ENCODE data around the gene RALGPS1. TPM values are rescaled to one million over a fixed set of nuclear protein-coding genes. Genes with fewer than 3 reads are reported as not detected.

RALGPS1 gene
- total RNA-seq, 1 donor from 2014 or later, result 2.4 TPM

DNA sequence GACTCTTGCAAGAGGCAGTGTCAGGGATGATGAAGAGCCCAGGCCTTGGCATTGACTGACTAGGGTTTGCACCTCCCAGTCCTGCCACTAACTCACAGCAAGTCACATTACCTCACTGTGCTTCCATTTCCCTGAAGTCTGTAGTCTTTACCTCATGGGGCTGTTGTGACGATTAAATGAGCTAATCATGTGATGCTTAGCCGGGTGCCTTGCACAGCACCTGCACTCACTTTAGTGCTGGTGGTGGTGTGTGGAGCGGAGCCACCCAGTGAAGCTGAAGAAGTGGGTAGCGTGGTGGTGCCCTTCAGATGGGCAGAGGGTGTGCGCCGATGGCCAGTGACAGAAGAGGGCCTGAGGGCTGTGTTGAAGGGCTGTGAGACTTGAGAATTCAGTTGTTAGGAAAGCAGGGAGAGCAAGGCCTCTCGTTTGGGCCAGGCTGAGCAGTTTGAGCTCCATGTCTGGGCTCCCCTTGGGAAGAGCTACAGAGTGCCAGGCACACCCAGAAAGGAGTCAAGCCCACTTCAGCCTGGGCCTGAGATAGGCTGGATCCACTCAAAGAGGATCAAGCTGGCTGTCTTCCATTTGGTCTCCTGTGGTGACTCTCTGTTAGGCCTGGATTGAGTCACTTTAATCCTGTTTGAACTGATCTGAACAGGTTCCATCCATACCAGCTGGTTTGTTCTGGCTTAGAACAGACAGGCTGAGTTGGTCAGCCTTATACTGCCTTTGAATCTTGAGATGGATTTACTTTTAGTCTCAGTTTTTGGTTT is 42.5 kb downstream of the RALGPS1 start:
- peak in 1 of 2 donors; percentile 20 for DNase-seq (ENCODE audit: low read depth in 2 of 2)

DNA sequence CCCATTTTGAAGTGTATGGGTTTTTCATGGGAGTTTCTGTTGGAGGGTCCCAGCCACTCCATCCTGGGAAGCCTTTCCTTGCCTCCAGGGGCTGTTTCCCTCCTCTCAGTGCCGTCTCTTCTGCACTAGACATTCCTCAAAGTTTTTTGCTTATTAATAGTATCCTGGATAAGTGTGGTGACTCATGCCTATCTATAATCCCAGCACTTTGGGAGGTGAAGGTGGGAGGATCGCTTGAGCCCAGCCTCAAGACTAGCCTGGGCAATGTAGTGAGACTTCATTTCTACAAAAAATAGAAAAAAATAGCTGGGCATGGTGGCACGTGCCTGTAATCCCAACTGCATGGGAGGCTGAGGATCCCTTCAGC is 43.1 kb downstream of the RALGPS1 start:
- DNase-seq (ENCODE audit: low read depth in 2 of 2), result peak in 1 of 2 donors; percentile 39

DNA sequence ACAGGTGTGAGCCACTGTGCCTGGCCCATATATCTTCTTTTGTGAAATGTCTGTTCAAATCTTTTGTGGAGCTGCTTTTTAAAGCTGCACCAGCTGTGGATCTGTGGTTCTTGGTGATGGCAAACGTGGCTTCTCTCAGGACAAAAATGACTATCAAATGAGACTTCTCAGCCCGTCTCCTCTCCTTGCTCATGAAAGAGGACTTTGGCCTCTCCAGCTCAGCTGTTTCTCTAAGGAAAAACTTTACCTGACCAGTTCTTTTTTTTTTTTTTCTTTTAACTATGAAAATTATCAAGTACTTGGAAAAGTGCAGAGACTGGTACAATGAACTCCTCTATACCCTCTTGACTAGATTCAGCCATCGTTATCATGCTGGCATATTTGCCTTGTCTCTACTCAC is 44.8 kb downstream of the RALGPS1 start:
- no peak for DNase-seq (ENCODE audit: low read depth in 2 of 2)

DNA sequence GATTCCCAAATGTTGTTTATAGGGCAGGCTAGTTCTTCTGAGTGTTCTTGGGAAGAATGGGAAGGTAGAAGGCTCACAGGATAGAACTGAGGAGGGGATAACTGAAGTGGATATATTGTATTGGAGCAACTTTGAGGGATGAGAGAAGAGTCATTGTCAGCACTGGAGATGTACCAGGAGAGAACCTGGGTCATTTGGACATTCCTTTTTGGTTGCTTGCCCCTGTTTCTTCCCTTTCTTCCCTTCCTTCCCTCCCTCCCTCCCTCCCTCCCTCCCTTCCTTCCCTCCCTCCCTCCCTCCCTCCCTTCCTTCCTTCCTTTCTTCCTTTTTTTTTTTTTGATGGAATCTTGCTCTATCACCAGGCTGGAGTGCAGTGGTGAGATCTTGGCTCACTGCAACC is 45.3 kb downstream of the RALGPS1 start:
- no peak for DNase-seq (ENCODE audit: low read depth in 2 of 2)

DNA sequence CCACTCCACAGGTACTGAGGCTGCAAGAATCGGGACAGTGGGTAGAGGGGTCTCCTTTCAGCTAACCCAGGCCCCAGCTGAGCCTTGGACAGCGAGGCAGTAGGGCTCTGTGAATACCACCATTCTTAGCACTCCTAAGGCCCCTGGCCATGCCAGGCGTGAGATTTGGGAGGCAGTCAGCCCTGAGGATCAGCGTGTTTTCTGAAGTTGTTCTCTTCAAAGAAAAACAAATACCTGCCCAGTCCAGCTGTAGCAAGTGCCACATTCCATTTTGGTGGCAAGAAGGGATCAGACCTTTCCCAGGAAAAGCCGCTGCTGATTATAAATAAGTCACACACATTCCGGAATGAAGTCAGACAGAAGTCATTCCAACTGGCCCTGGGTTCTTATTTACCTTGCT is 47.8 kb downstream of the RALGPS1 start:
- no peak for DNase-seq (ENCODE audit: low read depth in 2 of 2)

DNA sequence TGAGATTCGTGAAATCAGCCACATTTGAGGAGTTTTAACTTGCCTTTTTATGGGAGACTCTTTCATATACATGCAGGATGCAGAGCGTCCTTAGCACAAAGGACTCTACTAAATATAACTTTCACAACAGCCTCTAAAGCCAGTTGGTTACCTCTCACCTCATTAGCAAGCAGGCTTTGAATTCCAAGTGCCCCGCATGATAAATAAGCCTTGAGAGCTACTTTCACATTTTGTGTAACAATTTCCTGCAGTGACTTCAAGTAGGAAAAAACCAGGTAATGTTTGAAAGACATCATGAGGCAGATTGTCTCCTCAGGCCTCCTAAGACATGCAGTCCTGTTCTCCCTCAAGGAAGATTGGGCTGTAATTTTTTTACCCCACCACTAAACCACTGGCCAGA is 50.5 kb downstream of the RALGPS1 start:
- DNase-seq (ENCODE audit: low read depth in 2 of 2), result no peak

DNA sequence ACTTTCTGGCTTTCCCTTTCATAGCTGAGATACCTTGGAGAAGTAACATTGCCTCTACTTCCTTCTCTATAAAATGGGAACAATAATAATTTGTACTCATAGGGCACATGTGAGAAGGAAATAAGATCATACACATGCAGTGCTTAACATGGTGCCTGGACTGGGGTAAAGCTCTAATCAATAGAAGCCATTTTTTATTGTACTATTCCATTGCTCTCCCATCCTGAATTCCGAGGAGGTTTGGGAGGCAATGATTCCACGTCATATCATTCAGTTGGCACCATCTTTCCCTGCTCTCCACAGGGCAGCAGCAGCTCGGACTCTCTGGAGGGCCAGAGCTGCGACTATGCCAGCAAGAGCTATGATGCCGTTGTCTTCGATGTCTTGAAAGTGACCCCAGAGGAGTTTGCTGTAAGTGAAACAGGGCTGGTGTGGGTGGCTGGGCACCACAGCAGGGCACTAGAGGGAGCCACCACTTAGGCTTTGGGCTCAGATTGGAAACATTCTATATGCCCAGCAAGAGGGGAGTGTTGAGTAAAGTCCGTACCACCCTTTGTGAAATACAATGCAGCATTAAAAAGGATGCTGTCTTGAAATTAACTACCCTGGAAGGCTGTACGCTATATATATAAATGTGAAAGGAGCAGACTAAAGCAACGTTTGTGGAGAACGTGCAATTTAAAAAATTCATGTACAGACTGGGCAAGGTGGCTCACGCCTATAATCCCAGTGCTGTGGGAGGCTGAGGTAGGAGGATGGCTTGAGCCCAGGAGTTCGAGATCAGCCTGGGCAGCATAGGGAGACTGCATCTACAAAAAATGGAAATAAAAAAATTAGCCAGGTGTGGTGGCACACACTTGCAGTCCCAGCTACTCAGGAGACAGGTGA is 51.2 kb downstream of the RALGPS1 start:
- DNase-seq (ENCODE audit: low read depth in 2 of 2), result peak; percentile 78 to 86

DNA sequence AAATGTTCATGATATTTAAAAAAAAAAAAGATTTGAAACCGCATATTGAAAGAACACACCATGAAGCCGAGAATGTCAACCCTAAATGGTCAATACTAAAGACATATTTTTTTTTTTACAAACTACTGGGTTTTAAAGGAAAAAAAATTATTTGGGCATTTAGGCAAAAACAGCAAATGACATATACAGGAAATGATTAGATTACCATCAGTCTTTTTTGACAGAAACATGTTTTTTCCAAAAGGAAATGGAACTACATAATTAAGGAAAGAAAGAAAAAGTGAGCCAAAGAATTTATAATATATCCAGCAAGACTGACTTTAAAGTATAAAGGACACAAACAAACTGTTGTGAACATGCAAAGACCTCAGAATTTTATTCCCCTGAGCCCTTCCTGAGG is 56.7 kb downstream of the RALGPS1 start:
- peak; percentile 58 to 65 for DNase-seq (ENCODE audit: low read depth in 2 of 2)

DNA sequence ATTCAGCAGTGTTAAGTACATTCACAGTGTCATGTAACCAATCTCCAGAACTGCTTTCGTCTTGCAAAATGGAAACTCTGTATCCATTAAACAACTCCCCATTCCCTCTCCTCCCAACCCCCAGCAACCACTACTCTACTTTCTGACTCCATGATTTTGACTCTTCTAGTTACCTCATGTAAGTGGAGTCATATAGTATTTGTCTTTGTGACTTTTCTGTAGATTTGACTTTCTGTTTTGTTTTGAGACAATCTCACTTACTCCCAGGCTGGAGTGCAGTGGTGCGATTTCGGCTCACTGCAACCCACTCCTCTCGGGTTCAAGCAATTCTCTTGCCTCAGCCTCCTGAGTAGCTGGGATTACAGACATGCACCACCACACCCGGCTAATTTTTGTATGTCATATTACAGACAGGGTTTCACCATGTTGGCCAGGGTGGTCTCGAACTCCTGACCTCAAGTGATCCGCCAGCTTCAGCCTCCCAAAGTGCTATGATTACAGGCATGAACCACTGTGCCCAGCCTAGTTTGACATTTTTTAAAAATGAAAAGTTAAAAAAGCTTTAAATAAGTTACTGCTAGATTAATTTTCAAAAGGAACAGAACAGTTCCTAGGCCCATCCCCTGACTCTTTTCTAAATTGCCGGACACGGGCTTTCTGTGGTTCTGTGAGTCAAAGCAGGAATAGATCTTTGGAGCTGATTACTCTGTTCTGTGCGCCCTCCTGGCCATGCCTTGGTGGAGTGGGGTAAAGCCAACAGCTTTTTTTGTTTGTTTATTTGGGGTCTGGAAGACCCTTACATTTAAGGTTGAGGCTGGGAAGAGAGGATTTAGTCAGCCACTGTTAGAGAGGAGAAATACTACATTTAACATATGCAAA is 59.3 kb downstream of the RALGPS1 start:
- no peak for DNase-seq (ENCODE audit: low read depth in 2 of 2)

DNA sequence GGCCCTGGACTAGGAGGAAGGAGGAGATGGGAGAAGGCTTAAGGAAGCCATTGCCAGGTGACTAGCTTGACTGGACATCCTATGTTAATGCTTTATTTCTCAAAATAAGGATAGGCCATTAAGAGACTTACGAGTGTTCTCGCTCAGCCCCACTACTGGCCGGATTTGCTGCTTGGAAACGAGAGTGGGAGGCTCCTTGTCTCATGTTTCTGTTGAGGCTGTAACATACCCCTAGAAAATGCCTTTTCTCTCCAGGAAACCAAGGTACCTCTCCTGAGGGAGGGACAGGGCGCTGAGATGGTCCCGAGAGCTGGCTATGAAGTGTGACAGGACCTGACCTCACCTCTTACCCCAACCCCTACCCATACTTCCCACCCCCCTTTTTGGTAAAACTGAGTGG is 60.0 kb downstream of the RALGPS1 start:
- DNase-seq (ENCODE audit: low read depth in 2 of 2), result no peak

DNA sequence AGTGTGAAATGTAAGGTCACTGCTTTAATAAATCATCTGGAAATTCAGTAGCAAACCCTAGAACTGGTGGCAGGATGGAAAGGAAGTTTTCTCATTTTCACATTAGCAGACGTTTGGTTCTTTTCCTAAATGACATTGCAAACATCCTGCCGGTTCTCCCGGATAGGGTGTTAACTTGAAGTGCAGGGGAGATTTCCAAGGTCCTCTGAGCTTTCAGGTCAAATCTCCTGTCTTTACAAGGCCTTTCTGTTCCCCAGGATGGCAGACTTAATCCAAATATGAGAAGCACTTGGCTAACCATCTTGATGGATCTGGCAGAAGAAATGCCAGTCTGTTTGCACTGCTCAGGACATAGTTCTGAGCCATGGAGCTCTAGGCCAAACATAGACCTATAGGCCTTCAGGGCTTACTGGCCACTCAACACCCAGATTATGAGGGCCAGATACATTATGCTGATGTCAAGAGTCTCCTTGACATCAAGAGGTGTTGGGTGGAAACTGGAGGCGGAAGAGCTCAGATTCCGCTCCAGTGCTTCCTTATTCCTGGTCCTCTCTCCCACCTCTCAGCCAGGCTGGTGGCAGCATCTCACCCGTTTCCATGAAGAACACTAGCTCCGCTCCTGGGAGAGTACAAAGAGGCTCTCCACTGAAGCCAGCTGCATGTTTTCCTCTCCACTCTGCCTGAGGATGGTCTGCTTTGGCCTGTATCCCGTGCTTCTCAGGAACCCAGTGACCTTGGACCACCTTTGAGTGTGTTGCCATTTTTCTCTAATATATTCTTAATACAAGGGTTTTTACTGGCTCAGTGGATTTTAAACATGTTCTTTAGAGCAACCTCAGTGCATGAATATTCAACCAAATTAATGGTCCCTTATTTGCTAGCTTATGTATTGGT is 61.0 kb downstream of the RALGPS1 start:
- peak in 1 of 2 donors; percentile 17 for DNase-seq (ENCODE audit: low read depth in 2 of 2)

DNA sequence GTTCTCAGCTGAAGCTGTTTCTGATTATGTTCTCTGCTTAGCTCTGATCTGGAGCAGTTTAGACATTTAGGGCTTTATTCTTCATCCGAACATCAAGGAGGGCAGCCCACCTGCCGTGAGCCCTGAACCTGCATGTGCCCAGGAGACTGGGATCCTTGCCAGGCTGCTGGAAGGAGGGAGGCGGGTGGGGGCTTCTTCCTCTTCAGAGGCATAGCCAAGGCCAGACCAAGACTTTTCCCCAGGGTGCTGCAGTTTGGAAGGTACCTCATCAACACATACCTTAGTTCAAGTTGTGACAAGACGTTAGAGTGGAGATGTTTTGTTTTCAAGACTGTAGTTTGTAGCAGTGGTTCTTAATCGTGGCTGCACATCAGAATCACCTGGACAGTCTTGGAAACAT is 64.9 kb downstream of the RALGPS1 start:
- DNase-seq (ENCODE audit: low read depth in 2 of 2), result no peak

DNA sequence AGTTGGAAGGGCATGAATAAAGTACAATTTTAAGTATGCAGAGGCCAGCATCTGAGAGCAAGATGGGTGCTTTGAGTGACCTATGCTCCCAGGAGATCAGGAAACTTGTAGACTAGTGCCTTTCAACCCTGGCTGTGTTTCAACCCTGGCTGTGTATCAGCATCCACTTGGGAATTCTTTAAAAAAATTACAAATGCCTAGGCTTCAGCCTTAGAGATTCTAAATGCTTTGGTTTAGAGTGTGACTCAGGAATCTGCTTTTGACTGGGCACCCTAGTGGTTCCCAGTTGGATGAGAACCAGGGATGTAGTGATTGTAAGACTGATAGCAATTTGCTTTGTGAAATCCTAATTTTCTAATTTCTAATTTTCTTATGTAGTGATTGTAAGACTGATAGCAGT is 65.6 kb downstream of the RALGPS1 start:
- DNase-seq (ENCODE audit: low read depth in 2 of 2), result no peak

DNA sequence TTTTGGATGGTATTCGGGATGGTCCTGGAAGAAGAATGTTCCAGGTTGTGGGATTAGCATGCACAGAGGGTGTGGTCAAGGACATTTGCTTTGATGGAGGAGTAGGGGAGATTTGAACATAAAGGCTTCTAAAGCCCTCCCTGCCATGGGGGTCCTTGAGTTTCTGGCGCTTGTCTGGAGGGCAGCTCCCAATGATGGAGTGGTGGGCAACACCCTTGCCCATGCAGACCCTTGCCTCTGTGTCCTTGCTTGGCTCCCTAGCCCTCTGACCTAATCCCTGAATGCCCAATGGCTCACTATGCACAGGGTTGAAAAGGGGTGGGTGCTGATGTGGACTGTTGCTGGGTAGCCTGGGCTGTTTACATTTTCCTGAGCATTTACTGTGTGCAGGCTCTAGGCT is 66.6 kb downstream of the RALGPS1 start:
- no peak for DNase-seq (ENCODE audit: low read depth in 2 of 2)

DNA sequence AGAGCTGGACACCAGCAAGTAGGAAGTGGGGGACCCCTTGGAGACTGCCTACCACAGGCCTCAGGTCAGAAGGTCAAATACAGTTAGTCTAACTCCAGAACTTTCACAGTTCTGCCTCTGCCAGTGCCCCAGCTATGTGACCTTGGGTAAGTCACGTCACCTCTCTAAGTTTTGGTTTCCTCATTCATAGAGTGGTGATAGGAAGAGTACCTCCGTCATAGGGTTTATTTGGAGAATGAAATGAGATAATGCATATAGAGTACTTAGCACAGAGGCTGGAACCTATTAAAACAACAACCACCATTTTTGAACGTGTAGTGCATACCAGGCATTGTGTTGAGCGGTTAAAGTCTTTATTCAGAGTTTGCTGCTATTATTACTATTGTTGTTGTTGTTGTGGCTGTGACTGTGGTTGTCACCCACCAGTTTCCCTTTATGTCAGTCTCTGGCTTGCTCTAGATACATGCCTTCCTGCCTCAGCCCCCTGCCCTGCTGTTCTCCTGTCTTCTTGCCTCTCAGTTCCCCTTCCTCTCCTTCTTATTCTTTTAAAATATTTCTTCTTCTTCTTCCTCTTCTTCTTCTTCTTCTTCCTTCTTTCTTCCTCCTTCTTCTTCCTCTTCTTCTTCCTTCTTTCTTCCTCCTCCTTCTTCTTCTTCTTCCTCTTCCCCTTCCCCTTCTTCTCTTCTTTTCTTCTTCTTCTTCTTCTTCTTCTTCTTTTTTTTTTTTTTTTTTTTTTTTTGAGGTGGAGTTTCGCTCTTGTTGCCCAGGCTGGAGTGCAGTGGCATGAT is 67.8 kb downstream of the RALGPS1 start:
- no peak for DNase-seq (ENCODE audit: low read depth in 2 of 2)

DNA sequence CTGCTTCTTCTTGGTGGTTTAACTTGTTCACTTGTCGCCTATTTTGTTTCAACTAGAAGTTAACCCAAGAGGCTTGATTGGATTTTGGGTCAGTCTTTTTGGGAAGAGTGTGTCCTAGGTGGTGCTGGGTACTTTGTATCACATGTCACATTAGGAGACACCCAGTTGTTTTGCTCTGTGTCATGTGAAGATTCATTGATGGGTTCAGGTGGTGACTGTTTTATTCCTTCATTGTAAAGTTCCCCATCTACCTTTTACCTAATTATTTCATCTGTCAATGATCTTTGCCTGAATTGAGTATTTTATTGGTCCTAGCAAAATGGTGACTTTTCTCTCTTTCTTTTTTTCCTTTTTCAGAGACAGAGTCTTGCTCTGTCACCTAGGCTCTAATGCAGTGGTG is 69.2 kb downstream of the RALGPS1 start:
- DNase-seq (ENCODE audit: low read depth in 2 of 2), result no peak

DNA sequence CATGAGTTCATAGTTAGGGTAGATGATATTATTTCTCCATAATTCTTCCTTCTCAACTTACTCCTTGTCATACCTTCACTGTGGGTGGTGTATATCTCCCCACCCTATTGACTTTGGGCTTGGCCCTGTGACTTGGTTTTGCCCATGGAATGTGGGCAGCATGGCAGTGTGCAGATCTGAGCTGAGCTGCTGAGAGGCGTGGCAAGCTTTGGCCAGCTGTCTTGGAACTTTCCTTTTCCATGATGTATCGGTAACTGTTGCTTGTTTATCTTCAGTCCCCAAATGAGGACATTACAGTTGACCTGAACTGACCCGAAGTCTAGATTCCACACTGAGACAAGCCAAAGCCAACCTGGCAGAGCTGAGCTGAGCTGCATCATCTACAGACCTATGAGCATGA is 70.4 kb downstream of the RALGPS1 start:
- DNase-seq (ENCODE audit: low read depth in 2 of 2), result no peak

DNA sequence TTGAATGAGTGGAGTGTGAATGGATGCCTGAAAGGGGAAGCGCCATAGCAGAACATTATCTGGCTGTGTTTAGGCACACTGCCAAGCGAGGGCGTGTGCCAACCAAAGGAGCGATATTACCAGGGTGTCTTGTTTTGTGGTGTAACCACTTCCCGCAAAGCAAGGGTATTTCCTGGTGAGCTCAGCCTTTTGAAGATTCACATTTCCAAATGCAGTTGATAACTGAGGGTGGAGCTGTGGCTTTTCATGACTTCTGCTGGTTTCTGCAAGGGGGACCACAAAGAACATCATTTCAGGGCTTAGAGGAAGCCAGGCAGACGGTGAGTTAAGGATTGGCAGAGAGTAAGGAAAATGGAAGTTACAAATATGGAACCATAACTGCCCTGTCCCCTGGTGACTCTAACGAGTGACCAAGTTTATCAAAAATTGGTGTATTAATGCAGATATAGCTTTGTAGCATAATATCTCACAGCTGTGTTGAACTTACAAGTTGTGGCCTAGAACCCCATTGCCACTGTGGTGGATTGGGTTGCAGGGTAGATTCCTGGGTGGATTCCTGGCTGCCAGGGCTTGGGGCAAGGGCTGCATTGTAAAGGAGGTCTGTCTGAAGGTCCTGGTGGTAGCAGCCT is 71.4 kb downstream of the RALGPS1 start:
- DNase-seq (ENCODE audit: low read depth in 2 of 2), result peak; percentile 66 to 71

DNA sequence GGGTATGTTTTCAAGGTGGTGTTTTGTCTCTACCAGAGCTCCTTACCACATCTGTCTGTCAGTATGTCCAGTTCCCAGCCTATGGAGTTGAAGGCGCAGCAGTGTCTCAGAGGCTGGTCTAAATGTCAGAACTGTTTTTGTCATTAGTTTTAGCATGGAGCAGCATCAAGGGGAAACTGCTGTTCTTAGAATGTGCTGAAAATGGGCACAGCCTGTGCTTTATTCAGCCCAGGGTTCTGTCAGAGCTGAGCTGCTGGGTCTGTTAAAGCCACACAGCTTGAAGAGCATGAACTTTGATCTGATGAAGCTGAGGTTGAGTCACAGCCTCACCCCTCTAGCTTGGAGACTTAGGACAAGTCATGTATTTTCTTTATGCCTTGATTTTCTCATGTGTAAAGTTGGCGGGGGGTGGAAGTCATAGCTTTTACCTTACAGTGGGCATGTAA is 71.9 kb downstream of the RALGPS1 start:
- DNase-seq (ENCODE audit: low read depth in 2 of 2), result no peak
